Hepatocyte (in vitro differentiated cells): ENCODE data around the gene DIAPH2. TPM values are rescaled to one million over a fixed set of nuclear protein-coding genes. Genes with fewer than 3 reads are reported as not detected.

Experiments
- DNase-seq: peaks from one replicate; pipeline ENCODE4 v3.0.0-alpha.2; 2016; ENCODE audit warnings: low spot score
- H2AFZ ChIP-seq: fragments of 200-600 bp; sonication (generic); 2 replicates; pipeline ENCODE4 v1.6.0; 2016; ENCODE audit warnings: antibody characterized with exemption, mild to moderate bottlenecking
- H3K27ac ChIP-seq: fragments of 200-600 bp; sonication (generic); 2 replicates; pipeline ENCODE4 v1.5.1; 2016; ENCODE audit warnings: mild to moderate bottlenecking
- H3K27me3 ChIP-seq: fragments of 200-600 bp; sonication (generic); 2 replicates; pipeline ENCODE4 v1.6.1; 2016
- H3K36me3 ChIP-seq: fragments of 200-600 bp; sonication (generic); replicated peaks from 2 replicates; pipeline ENCODE4 v1.5.1; 2016; ENCODE audit warnings: low read depth; ENCODE audit not compliant: insufficient read depth
- H3K4me1 ChIP-seq: fragments of 200-600 bp; sonication (generic); 2 replicates; pipeline ENCODE4 v1.5.1; 2016; ENCODE audit warnings: mild to moderate bottlenecking, moderate library complexity; ENCODE audit not compliant: insufficient read depth
- H3K4me2 ChIP-seq: fragments of 200-600 bp; sonication (generic); 2 replicates; pipeline ENCODE4 v1.6.0; 2016
- H3K4me3 ChIP-seq: fragments of 200-600 bp; sonication (generic); 2 replicates; pipeline ENCODE4 v1.5.1; 2016; ENCODE audit warnings: mild to moderate bottlenecking
- H3K79me2 ChIP-seq: fragments of 200-600 bp; sonication (generic); 2 replicates; pipeline ENCODE4 v1.6.0; 2017; ENCODE audit warnings: mild to moderate bottlenecking
- H3K9me2 ChIP-seq: fragments of 200-600 bp; sonication (generic); replicated peaks from 2 replicates; pipeline ENCODE4 v1.6.0; 2017; ENCODE audit warnings: mild to moderate bottlenecking; ENCODE audit not compliant: insufficient read depth
- H3K9me3 ChIP-seq: fragments of 200-600 bp; sonication (generic); 2 replicates; pipeline ENCODE4 v1.5.1; 2016; ENCODE audit warnings: low read depth, mild to moderate bottlenecking
- H4K20me1 ChIP-seq: fragments of 200-600 bp; sonication (generic); 2 replicates; pipeline ENCODE4 v1.6.0; 2016; ENCODE audit warnings: mild to moderate bottlenecking; ENCODE audit not compliant: insufficient read depth, poor library complexity, severe bottlenecking
- EZH2 ChIP-seq: fragments of 200-600 bp; sonication (generic); IDR thresholded peaks from 2 replicates; pipeline ENCODE4 v1.6.1; 2016; ENCODE audit warnings: antibody characterized with exemption, mild to moderate bottlenecking, borderline replicate concordance
- EZH2phosphoT487 ChIP-seq: fragments of 200-600 bp; sonication (generic); IDR thresholded peaks from one replicate; pipeline ENCODE4 v1.6.1; 2018; ENCODE audit warnings: antibody characterized with exemption, mild to moderate bottlenecking, low read depth, moderate library complexity; ENCODE audit not compliant: unreplicated experiment, severe bottlenecking
- WGBS: methylation state at CpG from one replicate; pipeline ENCODE4 v1.1.6; 2016; ENCODE audit warnings: low lambda C conversion rate; ENCODE audit errors: missing lambda C conversion rate; 5-methylcytosine and 5-hydroxymethylcytosine counted together
- polyA plus RNA-seq: library from polyadenylated mRNA; unstranded; fragments of >200 nt; fragmentation: Nextera tagmentation; extraction: Ambion mirVana; gene quantifications from 2 replicates; pipeline ENCODE4 v1.2.1, GENCODE V29; 2016
- total RNA-seq: library from RNA; depleted of rRNA; stranded (reverse); fragments of >200 nt; gene quantifications from 2 replicates; pipeline ENCODE4 v1.2.3, GENCODE V29; 2014
- TF ChIP-seq, protein P1 (sequence below): fragments of 200-600 bp; sonication (generic); IDR thresholded peaks from 2 replicates; pipeline ENCODE4 v1.5.1; 2016; ENCODE audit warnings: antibody characterized with exemption, mild to moderate bottlenecking; ENCODE audit not compliant: poor library complexity

Gene DIAPH2
- total and polyA plus RNA-seq, 2 experiments from 2014 or later, result 14.8 to 32.4 TPM

DNA sequence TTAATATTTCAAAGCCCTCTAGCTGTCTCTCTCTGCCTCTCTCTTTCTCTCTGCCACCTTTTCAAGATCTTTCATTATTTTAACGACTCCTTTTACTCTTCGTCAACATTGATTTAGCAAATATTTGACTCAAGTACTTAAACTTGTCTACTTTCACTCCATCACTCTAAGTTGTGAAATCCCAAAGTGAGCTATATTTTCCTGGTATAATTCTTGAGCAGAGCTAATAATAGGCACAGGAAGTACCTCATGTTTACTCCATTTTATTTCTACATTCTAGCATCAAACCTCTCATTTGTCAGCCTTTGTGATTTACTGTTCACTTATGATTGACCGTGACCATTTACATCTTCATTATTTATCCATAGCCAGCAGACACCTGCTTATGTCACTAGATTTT is 681.6 kb downstream of the DIAPH2 start:
- Histone ChIP-seq H3K9me2 (no peaks in the 10 kb centered on the region), H3K4me2 (no peak overlapping the region), H3K4me1 (no peaks in the 10 kb centered on the region), H3K9me3 (no peaks in the 10 kb centered on the region), H4K20me1 (no peaks in the 10 kb centered on the region), H3K79me2 (no peaks in the 10 kb centered on the region), H3K27ac (no peak overlapping the region), H3K4me3 (no peak overlapping the region), H3K36me3 (no peaks in the 10 kb centered on the region), H3K27me3 (no peaks in the 10 kb centered on the region), H2AFZ (no peak overlapping the region)
- TF ChIP-seq, protein P1, sequence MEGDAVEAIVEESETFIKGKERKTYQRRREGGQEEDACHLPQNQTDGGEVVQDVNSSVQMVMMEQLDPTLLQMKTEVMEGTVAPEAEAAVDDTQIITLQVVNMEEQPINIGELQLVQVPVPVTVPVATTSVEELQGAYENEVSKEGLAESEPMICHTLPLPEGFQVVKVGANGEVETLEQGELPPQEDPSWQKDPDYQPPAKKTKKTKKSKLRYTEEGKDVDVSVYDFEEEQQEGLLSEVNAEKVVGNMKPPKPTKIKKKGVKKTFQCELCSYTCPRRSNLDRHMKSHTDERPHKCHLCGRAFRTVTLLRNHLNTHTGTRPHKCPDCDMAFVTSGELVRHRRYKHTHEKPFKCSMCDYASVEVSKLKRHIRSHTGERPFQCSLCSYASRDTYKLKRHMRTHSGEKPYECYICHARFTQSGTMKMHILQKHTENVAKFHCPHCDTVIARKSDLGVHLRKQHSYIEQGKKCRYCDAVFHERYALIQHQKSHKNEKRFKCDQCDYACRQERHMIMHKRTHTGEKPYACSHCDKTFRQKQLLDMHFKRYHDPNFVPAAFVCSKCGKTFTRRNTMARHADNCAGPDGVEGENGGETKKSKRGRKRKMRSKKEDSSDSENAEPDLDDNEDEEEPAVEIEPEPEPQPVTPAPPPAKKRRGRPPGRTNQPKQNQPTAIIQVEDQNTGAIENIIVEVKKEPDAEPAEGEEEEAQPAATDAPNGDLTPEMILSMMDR, result no peak
- TF ChIP-seq EZH2phosphoT487 (no peak), EZH2 (no peak)
- 66% methylated on average over 3 of the region's 3 CpGs for WGBS
- no peak for DNase-seq

DNA sequence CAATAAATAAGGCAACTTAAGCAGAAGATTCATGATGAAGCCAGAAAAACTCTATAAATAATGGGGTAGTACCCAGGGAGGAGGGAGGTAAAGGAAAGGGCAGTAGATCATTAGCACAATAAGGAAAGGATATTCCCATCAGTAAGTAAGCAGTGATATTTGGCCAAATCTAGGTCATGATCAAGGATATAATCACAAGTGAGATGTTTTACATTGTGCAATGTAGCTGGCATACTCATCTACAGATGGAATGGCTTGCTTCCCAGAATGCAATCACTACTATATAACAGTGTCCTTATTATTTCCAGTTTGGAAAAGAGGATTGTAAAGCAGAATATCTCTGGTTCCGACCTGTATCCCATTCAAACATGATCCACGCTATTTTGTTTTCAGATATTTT is 682.5 kb downstream of the DIAPH2 start:
- H3K27ac ChIP-seq, result no peak overlapping the region
- H3K9me3 ChIP-seq, result no peaks in the 10 kb centered on the region
- H4K20me1 ChIP-seq, result no peaks in the 10 kb centered on the region
- no peaks in the 10 kb centered on the region for H3K36me3 ChIP-seq
- no peaks in the 10 kb centered on the region for H3K79me2 ChIP-seq
- TF ChIP-seq EZH2 (no peak), EZH2phosphoT487 (no peak)
- no peaks in the 10 kb centered on the region for H3K4me1 ChIP-seq
- H3K9me2 ChIP-seq, result no peaks in the 10 kb centered on the region
- no peak overlapping the region for H3K4me2 ChIP-seq
- peak; percentile 19 for DNase-seq
- no peaks in the 10 kb centered on the region for H3K27me3 ChIP-seq
- no peak overlapping the region for H3K4me3 ChIP-seq
- WGBS, result 79% methylated on average over 2 of the region's 2 CpGs
- H2AFZ ChIP-seq, result no peak overlapping the region

DNA sequence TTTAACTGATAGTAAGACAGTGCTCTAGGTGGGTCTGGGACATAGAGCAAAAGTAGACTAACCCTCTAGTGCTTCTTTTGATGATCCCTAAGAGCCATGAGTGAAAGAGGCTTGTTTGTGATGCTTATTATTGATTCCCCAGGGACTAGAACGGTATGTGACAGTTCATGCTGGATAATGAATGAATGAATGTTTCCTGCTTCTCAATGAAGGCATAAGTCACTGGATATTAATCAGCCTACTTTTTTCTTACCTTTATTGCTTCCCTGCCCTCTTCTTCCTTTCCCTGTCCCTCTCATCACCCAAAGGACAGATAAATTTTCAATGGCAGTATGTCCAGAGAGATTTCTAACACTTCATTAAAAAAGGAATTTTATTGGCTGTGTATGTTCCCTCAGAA is 685.3 kb downstream of the DIAPH2 start:
- Histone ChIP-seq H3K4me1 (no peaks in the 10 kb centered on the region), H2AFZ (no peak overlapping the region), H4K20me1 (no peaks in the 10 kb centered on the region), H3K9me2 (no peaks in the 10 kb centered on the region), H3K4me2 (no peak overlapping the region), H3K27ac (no peak overlapping the region), H3K9me3 (no peaks in the 10 kb centered on the region), H3K36me3 (no peaks in the 10 kb centered on the region), H3K79me2 (no peaks in the 10 kb centered on the region), H3K27me3 (no peaks in the 10 kb centered on the region), H3K4me3 (no peak overlapping the region)
- DNase-seq, result no peak
- TF ChIP-seq, protein P1, result no peak
- TF ChIP-seq EZH2phosphoT487 (no peak), EZH2 (no peak)
- WGBS, result 68% methylated on average over 1 of the region's 1 CpG

DNA sequence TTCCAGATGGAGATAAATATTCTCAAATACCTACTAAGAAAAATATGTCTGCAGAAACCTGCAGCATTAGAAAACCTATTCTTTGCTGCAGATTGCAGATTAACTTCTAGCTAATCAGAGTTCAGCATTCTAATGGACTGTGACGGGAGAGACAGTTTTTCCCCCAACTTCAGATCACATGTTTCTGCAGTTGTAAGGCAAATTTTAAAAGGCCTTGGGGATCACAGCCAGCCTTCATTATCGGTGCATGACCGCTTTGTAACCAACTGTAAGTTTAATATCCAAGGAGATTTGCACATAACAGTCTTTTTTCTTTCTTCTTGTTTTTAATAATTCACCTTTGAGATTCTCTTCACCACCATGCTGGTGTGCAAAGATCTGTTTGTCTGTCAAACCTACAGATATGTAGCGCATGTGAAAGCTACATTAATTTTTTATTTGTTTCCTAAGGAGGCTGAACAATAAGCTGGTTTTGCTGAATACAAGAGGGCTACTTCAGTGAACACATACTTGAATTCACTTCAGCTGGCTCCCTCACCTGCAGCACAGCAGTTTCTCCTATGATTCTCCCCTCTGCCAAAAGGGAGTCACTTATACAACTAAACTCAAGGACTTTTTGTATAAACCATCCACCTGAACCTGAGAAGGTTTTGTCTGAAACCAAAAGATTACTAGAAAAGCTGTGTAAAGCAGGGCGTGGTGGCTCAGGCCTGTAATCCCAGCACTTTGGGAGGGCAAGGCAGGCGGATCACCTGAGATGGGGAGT is 687.5 kb downstream of the DIAPH2 start:
- Histone ChIP-seq H2AFZ (no peak overlapping the region), H3K4me2 (no peak overlapping the region), H3K79me2 (no peaks in the 10 kb centered on the region), H3K36me3 (no peaks in the 10 kb centered on the region), H3K4me1 (no peaks in the 10 kb centered on the region), H3K27me3 (no peaks in the 10 kb centered on the region), H3K4me3 (no peak overlapping the region), H3K9me3 (no peaks in the 10 kb centered on the region), H4K20me1 (no peaks in the 10 kb centered on the region), H3K27ac (no peak overlapping the region), H3K9me2 (no peaks in the 10 kb centered on the region)
- no peak for DNase-seq
- TF ChIP-seq, protein P1, result no peak
- no peak for TF ChIP-seq EZH2
- TF ChIP-seq EZH2phosphoT487, result no peak
- 87% methylated on average over 6 of the region's 6 CpGs for WGBS
